HepG2 (cell line): Measurements from ENCODE around the gene RCE1. TPM values are rescaled to one million over a fixed set of nuclear protein-coding genes. Genes with fewer than 3 reads are reported as not detected.

Experiments used
- ATAC-seq: fragments of 200-7000 bp; cut with Tn5 transposase; 3 replicates; pipeline ENCODE4 v1.9.1; 2020; ENCODE audit warnings: mild to moderate bottlenecking, moderate library complexity
- BruUV-seq: library from RNA; stranded (reverse); fragments of 400-500 nt; replicated peaks from 2 replicates; lab custom pipeline; 2021; lab: Mats Ljungman, UMichigan
- CTCF ChIA-PET: fragments of 300-600 bp; formaldehyde crosslinking; extraction: SDS; loops from one replicate; lab custom pipeline; 2021; ENCODE audit warnings: low total read pairs, inconsistent platforms, low intra/inter-chr PET ratio; lab: Yijun Ruan, JAX
- POLR2A ChIA-PET: fragments of 350-600 bp; sonication (Branson Sonifier 250); formaldehyde crosslinking; loops from one replicate; lab custom pipeline; 2020; ENCODE audit warnings: antibody characterized with exemption, inconsistent platforms; lab: Yijun Ruan, JAX
- DNase-seq: peaks from one replicate; pipeline ENCODE4 v3.0.0-alpha.2; 2015; ENCODE audit warnings: low spot score
- FAIRE-seq: peaks from 3 replicates; lab custom pipeline; 2011; peaks lifted over from hg19 to GRCh38; lab: Jason Lieb, UNC
- H2AFZ ChIP-seq: one replicate; pipeline ENCODE4 v1.6.1; 2011; ENCODE audit warnings: low read length, inconsistent platforms
- H3K27ac ChIP-seq: fragments of 300-600 bp; 3 replicates; pipeline ENCODE4 v1.8.0; 2011; ENCODE audit warnings: mixed run types, mild to moderate bottlenecking, mixed read lengths, low read length, inconsistent platforms; ENCODE audit not compliant: insufficient read depth; ENCODE audit errors: extremely low read length
- H3K27me3 ChIP-seq, 2 experiments: fragments of 200-600 bp in 1 of 2; 2 replicates in 1 of 2; 3 replicates in 1 of 2; pipeline versions ENCODE4 v1.6.0 to v1.8.0; 2011; ENCODE audit warnings: low read length in 2 of 2, mild to moderate bottlenecking in 2 of 2, moderate library complexity in 2 of 2, inconsistent platforms in 1 of 2; ENCODE audit not compliant: insufficient read depth in 2 of 2, control insufficient read depth in 1 of 2
- H3K36me3 ChIP-seq, 2 experiments: fragments of 200-600 bp in 1 of 2; replicated peaks in 1 of 2; 2 replicates in 1 of 2; 3 replicates in 1 of 2; pipeline versions ENCODE4 v1.5.1 to v1.8.0; 2011; ENCODE audit warnings: low read length in 2 of 2, inconsistent platforms in 1 of 2; ENCODE audit not compliant: insufficient read depth in 2 of 2, control insufficient read depth in 1 of 2
- H3K4me1 ChIP-seq: 2 replicates; pipeline ENCODE4 v1.5.1; 2012; ENCODE audit warnings: low read length, inconsistent platforms; ENCODE audit not compliant: insufficient read depth
- H3K4me2 ChIP-seq: 2 replicates; pipeline ENCODE4 v1.6.0; 2011; ENCODE audit warnings: low read depth, low read length, inconsistent platforms
- H3K4me3 ChIP-seq, 3 experiments: fragments of 200-600 bp in 1 of 3; sonication (generic), shearing (Covaris generic) in 1 of 3; replicated peaks in 1 of 3; 2 replicates each; pipeline ENCODE4 v1.5.1; 2011 to 2016; ENCODE audit warnings: low read length in 3 of 3, inconsistent platforms in 2 of 3, low read depth in 2 of 3, mild to moderate bottlenecking in 2 of 3, control low read depth in 1 of 3, mixed read lengths in 1 of 3; ENCODE audit not compliant: insufficient read depth in 1 of 3
- H3K79me2 ChIP-seq: one replicate; pipeline ENCODE4 v1.6.1; 2011; ENCODE audit warnings: low read length, inconsistent platforms; ENCODE audit not compliant: insufficient read depth
- H3K9ac ChIP-seq: 2 replicates; pipeline ENCODE4 v1.6.0; 2011; ENCODE audit warnings: mild to moderate bottlenecking, low read depth, low read length, inconsistent platforms; ENCODE audit not compliant: insufficient read depth
- H3K9me3 ChIP-seq: 2 replicates; pipeline ENCODE4 v1.5.1; 2012; ENCODE audit warnings: mild to moderate bottlenecking, low read length
- H4K20me1 ChIP-seq: 2 replicates; pipeline ENCODE4 v1.6.0; 2011; ENCODE audit warnings: inconsistent platforms, mild to moderate bottlenecking, low read length, moderate library complexity; ENCODE audit not compliant: insufficient read depth
- CHD2 ChIP-seq: IDR thresholded peaks from 2 replicates; pipeline ENCODE4 v1.6.1; 2011; ENCODE audit warnings: low read depth, low read length, improper control_type of control experiment
- DR1 ChIP-seq: sonication (generic); formaldehyde crosslinking; IDR thresholded peaks from 2 replicates; pipeline ENCODE4 v1.8.0; 2021; ENCODE audit warnings: mild to moderate bottlenecking, missing genetic modification reagents, inconsistent platforms
- E2F5 ChIP-seq: sonication (generic); formaldehyde crosslinking; conservative IDR thresholded peaks from 2 replicates; pipeline ENCODE4 v1.4.0; 2020; ENCODE audit warnings: missing genetic modification reagents
- HNF1B ChIP-seq: sonication (generic); formaldehyde crosslinking; IDR thresholded peaks from 2 replicates; pipeline ENCODE4 v1.5.1; 2020; ENCODE audit warnings: mild to moderate bottlenecking, moderate library complexity, missing genetic modification reagents
- KAT2B ChIP-seq: fragments of 150-350 bp; IDR thresholded peaks from 2 replicates; pipeline ENCODE4 v1.6.1; 2014; ENCODE audit warnings: low read depth, low read length, borderline replicate concordance
- MXD4 ChIP-seq: IDR thresholded peaks from 2 replicates; pipeline ENCODE4 v1.6.1; 2016; ENCODE audit warnings: mild to moderate bottlenecking, missing biosample characterization, missing genetic modification reagents
- TCF7 ChIP-seq: sonication (generic); IDR thresholded peaks from 2 replicates; pipeline ENCODE4 v1.6.1; 2016; ENCODE audit warnings: antibody characterized with exemption, low read depth
- ZBTB37 ChIP-seq: sonication (generic); formaldehyde crosslinking; IDR thresholded peaks from 2 replicates; pipeline ENCODE4 v1.4.0; 2020; ENCODE audit warnings: mild to moderate bottlenecking, missing genetic modification reagents
- ZBTB38 ChIP-seq: sonication (generic); formaldehyde crosslinking; IDR thresholded peaks from 2 replicates; pipeline ENCODE4 v1.5.1; 2020; ENCODE audit warnings: mild to moderate bottlenecking, missing genetic modification reagents
- ZNF446 ChIP-seq: sonication (generic); formaldehyde crosslinking; IDR thresholded peaks from 2 replicates; pipeline ENCODE4 v1.5.0; 2020; ENCODE audit warnings: mild to moderate bottlenecking, missing genetic modification reagents
- ZNF670 ChIP-seq: sonication (generic); formaldehyde crosslinking; IDR thresholded peaks from 2 replicates; pipeline ENCODE4 v1.8.0; 2022; ENCODE audit warnings: mild to moderate bottlenecking, missing genetic modification reagents, borderline replicate concordance
- ZZZ3 ChIP-seq: sonication (generic); formaldehyde crosslinking; IDR thresholded peaks from 2 replicates; pipeline ENCODE4 v1.4.0; 2020; ENCODE audit warnings: missing genetic modification reagents, mild to moderate bottlenecking, borderline replicate concordance
- WGBS: methylation state at CpG from one replicate; pipeline ENCODE4 v1.1.6; 2017; ENCODE audit warnings: low lambda C conversion rate; 5-methylcytosine and 5-hydroxymethylcytosine counted together
- in situ Hi-C: cut with HindIII; loops from 2 replicates; pipeline ENCODE4 v1.10.0; 2017; ENCODE audit warnings: low pct_unique_long_range_greater_than_20kb; ENCODE audit not compliant: extremely low pct_ligation_motif_present
- intact Hi-C: fragments of 100-400 bp; cut with micrococcal nuclease; formaldehyde crosslinking; loops from one replicate; pipeline ENCODE4 v1.10.0; 2022; ENCODE audit not compliant: unreplicated experiment
- polyA plus RNA-seq, 8 experiments: library from polyadenylated mRNA; depleted of rRNA in 3 of 8; stranded (reverse) in 7 of 8; unstranded in 1 of 8; fragments of >200 nt; fragmentation: Illumina TruSeq in 4 of 8; extraction: Trizol in 4 of 8; gene quantifications; 2 replicates each; pipeline versions ENCODE4 v1.2.1 to v1.2.3, GENCODE V29; 2011 to 2016; ENCODE audit warnings: low read depth in 4 of 8, missing spikeins in 1 of 8, mixed read lengths in 1 of 8; ENCODE audit not compliant: insufficient read depth in 1 of 8
- total RNA-seq, 5 experiments: library from RNA; depleted of rRNA; stranded (reverse); fragments of >200 nt; fragmentation: Illumina TruSeq; extraction: Trizol; gene quantifications; 2 replicates each; pipeline ENCODE4 v1.2.3, GENCODE V29; 2016; ENCODE audit warnings: low read depth in 1 of 5
- TF ChIP-seq, protein P1 (sequence below): IDR thresholded peaks from 2 replicates; pipeline ENCODE4 v1.6.1; 2016; ENCODE audit warnings: low read depth, control low read depth
- TF ChIP-seq, protein P2 (sequence below): sonication (generic); formaldehyde crosslinking; conservative IDR thresholded peaks from 2 replicates; pipeline ENCODE4 v1.5.0; 2020; ENCODE audit warnings: missing genetic modification reagents

RCE1 gene
- total and polyA plus RNA-seq, 2 of the 13 experiments (the other 11 are each of a cell fraction or from before 2014, with no cell fraction given), result 22.2 to 22.4 TPM

DNA sequence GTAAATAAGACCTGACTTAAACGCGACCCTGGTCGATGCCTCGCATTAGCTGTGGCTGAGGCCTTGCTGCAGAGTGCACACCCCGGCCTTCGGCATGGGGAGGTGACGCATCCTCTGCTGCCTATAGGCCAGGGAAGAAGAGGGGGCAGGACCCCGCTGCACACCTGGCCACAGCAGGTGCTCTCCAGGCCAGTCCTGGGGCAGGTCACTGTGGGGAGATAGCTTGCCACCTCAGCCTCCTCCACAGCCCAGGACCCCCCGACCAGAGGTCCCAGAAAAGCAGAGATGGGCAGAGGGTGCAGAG is 26.3 kb downstream of the RCE1 start (continued):
- TF ChIP-seq HNF1B (CRISPR knock-in tag) (no peak), DR1 (CRISPR knock-in tag) (no peak), ZBTB38 (CRISPR knock-in tag) (no peak)

DNA sequence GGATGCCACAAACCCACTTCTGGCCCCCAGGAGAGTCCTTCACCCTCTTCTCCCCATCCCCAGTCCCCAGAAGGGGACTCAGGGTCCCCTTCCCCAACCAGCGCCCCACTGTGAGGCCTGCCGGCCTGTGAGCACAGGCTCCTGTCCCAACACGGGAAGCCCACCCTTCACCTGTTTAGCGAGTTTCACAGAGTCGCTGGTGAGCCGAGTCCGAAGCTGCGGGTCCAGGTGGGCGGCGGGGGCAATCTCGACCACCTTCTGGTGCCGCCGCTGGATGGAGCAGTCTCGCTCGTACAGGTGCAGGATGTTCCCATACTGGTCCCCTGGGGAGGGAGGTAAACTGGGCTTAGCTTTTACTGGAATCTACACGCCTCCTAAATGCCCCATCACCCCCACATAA is 26.9 kb downstream of the RCE1 start:
- Histone ChIP-seq H2AFZ (no peak overlapping the region), H3K79me2 (no peaks in the 10 kb centered on the region), H3K27me3 (no peaks in the 10 kb centered on the region), H4K20me1 (peaks cover 5% of the 10 kb centered on the region), H3K4me3 (no peak overlapping the region), H3K27ac (no peak overlapping the region), H3K36me3 (peaks cover 24 to 60% of the 10 kb centered on the region in 2 experiments; a peak in 4 of 5 replicates), H3K9ac (no peak overlapping the region), H3K4me2 (no peak overlapping the region), H3K9me3 (no peaks in the 10 kb centered on the region), H3K4me1 (peaks cover 9% of the 10 kb centered on the region)
- no peak for FAIRE-seq
- in situ Hi-C loops (no loop called here), intact Hi-C loops (no loop called here)
- CTCF ChIA-PET, result no interaction called here
- TF ChIP-seq TCF7 (no peak), E2F5 (CRISPR knock-in tag) (no peak), ZNF446 (CRISPR knock-in tag) (no peak), ZZZ3 (CRISPR knock-in tag) (no peak), KAT2B (no peak), MXD4 (CRISPR knock-in tag) (no peak), ZBTB37 (CRISPR knock-in tag) (no peak), CHD2 (no peak), ZNF670 (no peak)
- TF ChIP-seq, protein P1, sequence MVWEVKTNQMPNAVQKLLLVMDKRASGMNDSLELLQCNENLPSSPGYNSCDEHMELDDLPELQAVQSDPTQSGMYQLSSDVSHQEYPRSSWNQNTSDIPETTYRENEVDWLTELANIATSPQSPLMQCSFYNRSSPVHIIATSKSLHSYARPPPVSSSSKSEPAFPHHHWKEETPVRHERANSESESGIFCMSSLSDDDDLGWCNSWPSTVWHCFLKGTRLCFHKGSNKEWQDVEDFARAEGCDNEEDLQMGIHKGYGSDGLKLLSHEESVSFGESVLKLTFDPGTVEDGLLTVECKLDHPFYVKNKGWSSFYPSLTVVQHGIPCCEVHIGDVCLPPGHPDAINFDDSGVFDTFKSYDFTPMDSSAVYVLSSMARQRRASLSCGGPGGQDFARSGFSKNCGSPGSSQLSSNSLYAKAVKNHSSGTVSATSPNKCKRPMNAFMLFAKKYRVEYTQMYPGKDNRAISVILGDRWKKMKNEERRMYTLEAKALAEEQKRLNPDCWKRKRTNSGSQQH, result no peak
- TF ChIP-seq, protein P2, sequence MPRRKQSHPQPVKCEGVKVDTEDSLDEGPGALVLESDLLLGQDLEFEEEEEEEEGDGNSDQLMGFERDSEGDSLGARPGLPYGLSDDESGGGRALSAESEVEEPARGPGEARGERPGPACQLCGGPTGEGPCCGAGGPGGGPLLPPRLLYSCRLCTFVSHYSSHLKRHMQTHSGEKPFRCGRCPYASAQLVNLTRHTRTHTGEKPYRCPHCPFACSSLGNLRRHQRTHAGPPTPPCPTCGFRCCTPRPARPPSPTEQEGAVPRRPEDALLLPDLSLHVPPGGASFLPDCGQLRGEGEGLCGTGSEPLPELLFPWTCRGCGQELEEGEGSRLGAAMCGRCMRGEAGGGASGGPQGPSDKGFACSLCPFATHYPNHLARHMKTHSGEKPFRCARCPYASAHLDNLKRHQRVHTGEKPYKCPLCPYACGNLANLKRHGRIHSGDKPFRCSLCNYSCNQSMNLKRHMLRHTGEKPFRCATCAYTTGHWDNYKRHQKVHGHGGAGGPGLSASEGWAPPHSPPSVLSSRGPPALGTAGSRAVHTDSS (CRISPR knock-in tag), result no peak
- no TSS peak for BruUV-seq
- POLR2A ChIA-PET, result no interaction called here
- no peak for DNase-seq
- ATAC-seq, result no peak
- WGBS, result 80% methylated on average over 5 of the region's 16 CpGs
